ENCODE results near the gene TCF7L2. TPM values are rescaled to one million over a fixed set of nuclear protein-coding genes. Genes with fewer than 3 reads are reported as not detected.

TCF7L2 gene
- total and polyA plus RNA-seq, 12 donors, result 8.7 to 24.7 (median 14.8) TPM

- TF ChIP-seq POLR2A (IDR thresholded peaks at IDR 0.05) (no peak), CTCF (IDR thresholded peaks at IDR 0.05) (no peak)
- H3K36me3 ChIP-seq (replicated peaks in 1 of 2), result no peaks in the 10 kb centered on the region
- intact Hi-C loops (cut with DNase I), result loop anchor here in 1 of 2 donors (2.0 kb wide), 1 partner anchor 33 kb away; no protein-coding TSS in a partner anchor
- no peaks in the 10 kb centered on the region for H3K9me3 ChIP-seq (replicated peaks in 1 of 3)
- no peaks in the 10 kb centered on the region for H3K27me3 ChIP-seq
- peaks cover 4 to 38% of the 10 kb centered on the region in 2 donors for H3K4me1 ChIP-seq (replicated peaks in 1 of 2)
- 75 to 90% (median 79%) methylated on average over 5 of the region's 5 CpGs for WGBS, 4 donors
- H3K27ac ChIP-seq, result no peak overlapping the region
- no peak overlapping the region for H3K4me3 ChIP-seq
- DNase-seq, result no peak
These were observed 39.8 kb downstream of the TCF7L2 start for GRCh38 chr10:112989826-112990225.

DNA sequence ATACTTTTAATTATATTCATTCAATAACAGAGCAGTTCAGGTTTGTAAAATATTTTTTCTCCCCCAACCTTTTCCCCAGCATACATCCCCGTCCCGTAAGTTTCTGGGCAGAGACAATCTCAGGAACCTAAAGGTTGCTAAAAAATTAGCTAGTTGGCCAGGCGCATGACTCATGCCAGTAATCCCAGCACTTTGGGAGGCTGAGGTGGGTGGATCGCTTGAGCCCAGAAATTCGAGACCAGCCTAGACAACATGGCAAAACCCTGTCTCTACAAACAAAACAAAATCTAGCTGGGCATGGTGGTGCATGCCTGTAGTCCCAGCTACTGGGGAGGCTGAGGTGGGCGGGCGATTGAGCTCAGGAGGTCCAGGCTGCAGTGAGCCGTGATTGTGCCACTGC is 40.2 kb downstream of the TCF7L2 start:
- intact Hi-C loops (cut with DNase I), result loop anchor here in 1 of 2 donors (2.0 kb wide), 1 partner anchor 33 kb away; no protein-coding TSS in a partner anchor
- TF ChIP-seq POLR2A (IDR thresholded peaks at IDR 0.05) (no peak), CTCF (IDR thresholded peaks at IDR 0.05) (no peak)

GRCh38 chr10:112991888-112992491 is 41.9 kb downstream of the TCF7L2 start:
- Histone ChIP-seq H3K4me1 (replicated peaks in 1 of 2) (peaks cover 2 to 19% of the 10 kb centered on the region in 2 donors), H3K4me3 (no peak overlapping the region), H3K27ac (no peak overlapping the region), H3K9me3 (replicated peaks in 1 of 3) (no peaks in the 10 kb centered on the region), H3K27me3 (no peaks in the 10 kb centered on the region), H3K36me3 (replicated peaks in 1 of 2) (no peaks in the 10 kb centered on the region)
- DNase-seq, result no peak
- WGBS, 4 donors, result 90 to 96% (median 93%) methylated on average over 13 to 19 of the region's 19 CpGs
- intact Hi-C loops (cut with DNase I), result loop anchor here in 1 of 2 donors (2.0 kb wide), 1 partner anchor 35 kb away; no protein-coding TSS in a partner anchor
- TF ChIP-seq POLR2A (IDR thresholded peaks at IDR 0.05) (no peak), CTCF (IDR thresholded peaks at IDR 0.05) (no peak)

More for the DNA sequence above, 40.2 kb downstream of the TCF7L2 start:
- Histone ChIP-seq H3K4me3 (no peak overlapping the region), H3K4me1 (replicated peaks in 1 of 2) (peaks cover 4 to 33% of the 10 kb centered on the region in 2 donors), H3K36me3 (replicated peaks in 1 of 2) (no peaks in the 10 kb centered on the region), H3K27me3 (no peaks in the 10 kb centered on the region), H3K9me3 (replicated peaks in 1 of 3) (no peaks in the 10 kb centered on the region), H3K27ac (no peak overlapping the region)
- DNase-seq, result no peak
- 85 to 95% (median 89%) methylated on average over 8 of the region's 8 CpGs for WGBS, 4 donors

DNA sequence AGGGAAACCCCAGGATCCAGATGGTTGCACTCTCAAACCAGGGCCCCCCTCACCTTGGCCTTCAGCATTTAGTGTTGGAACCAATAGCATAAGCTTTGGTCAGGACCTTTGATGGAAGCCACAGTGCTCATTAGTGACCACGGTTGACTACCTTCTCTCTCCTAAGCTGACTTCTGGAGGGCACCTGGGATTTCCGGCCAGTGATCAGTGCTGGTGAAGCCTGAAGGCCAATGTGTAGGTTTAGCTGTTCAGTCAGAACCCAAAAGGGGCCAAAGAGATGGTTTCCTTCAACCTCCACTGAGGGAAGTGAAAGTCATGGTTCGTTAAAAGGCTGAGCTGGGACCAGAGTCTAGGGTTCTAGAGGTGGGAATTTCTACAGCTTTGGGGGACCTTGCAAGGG is 46.4 kb downstream of the TCF7L2 start:
- no peak overlapping the region for H3K4me3 ChIP-seq
- H3K36me3 ChIP-seq (replicated peaks in 1 of 2), result no peaks in the 10 kb centered on the region
- peaks cover 9 to 10% of the 10 kb centered on the region in 2 donors for H3K4me1 ChIP-seq (replicated peaks in 1 of 2)
- no peak for TF ChIP-seq CTCF (IDR thresholded peaks at IDR 0.05)
- no peak for TF ChIP-seq POLR2A (IDR thresholded peaks at IDR 0.05)
- no peaks in the 10 kb centered on the region for H3K9me3 ChIP-seq (replicated peaks in 1 of 3)
- intact Hi-C loops (cut with DNase I), result no loop called here
- WGBS, 4 donors, result 89 to 95% (median 94%) methylated on average over 3 of the region's 3 CpGs
- no peak for DNase-seq
- no peak overlapping the region for H3K27ac ChIP-seq
- H3K27me3 ChIP-seq, result no peaks in the 10 kb centered on the region

Measured in adrenal gland (tissue), 12 donors.